ENCODE data around the gene SLX4IP. TPM values are rescaled to one million over a fixed set of nuclear protein-coding genes. Genes with fewer than 3 reads are reported as not detected.

Gene SLX4IP
- total and polyA plus RNA-seq, 2 of the 13 experiments (the other 11 are each of a cell fraction or from before 2014, with no cell fraction given), result 3.6 to 7.3 TPM

DNA sequence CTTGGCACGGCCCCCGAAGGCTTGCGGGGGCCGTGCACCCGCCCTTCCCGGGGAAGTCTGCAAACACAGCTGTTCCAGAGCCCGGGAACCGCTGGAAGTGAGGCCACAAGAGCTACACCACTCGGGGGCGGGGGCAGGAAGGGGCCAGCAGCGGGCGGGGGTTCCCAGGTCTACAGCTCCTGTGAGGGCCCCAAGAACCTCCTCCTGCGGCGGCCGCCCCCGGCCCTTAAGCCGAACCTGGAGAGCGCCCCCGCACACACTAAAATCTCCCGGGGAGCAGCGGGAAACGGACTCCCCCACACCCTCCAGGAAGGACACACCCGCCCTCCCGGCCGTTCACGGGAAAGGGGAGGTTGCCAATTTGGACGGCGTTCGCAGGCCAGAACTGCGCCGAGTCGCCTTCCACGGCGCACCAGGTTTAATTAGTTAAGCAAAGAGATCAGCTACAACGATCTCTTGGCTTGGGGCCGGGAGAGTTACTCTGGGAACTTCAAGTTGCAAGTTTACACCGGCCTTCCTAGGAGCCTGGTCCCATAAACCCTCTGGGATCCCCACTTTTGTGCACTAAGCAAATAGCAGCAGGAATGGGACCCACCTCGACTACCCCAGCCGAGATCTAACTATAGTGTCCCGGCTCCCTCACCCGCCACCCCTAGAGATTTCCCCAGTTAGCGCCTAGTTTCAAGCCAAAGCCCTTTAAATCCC is 237.0 kb downstream of the SLX4IP start (continued):
- TF ChIP-seq, protein P1, sequence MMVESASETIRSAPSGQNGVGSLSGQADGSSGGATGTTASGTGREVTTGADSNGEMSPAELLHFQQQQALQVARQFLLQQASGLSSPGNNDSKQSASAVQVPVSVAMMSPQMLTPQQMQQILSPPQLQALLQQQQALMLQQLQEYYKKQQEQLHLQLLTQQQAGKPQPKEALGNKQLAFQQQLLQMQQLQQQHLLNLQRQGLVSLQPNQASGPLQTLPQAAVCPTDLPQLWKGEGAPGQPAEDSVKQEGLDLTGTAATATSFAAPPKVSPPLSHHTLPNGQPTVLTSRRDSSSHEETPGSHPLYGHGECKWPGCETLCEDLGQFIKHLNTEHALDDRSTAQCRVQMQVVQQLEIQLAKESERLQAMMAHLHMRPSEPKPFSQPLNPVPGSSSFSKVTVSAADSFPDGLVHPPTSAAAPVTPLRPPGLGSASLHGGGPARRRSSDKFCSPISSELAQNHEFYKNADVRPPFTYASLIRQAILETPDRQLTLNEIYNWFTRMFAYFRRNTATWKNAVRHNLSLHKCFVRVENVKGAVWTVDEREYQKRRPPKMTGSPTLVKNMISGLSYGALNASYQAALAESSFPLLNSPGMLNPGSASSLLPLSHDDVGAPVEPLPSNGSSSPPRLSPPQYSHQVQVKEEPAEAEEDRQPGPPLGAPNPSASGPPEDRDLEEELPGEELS (CRISPR knock-in tag; IDR thresholded peaks at IDR 0.05), result no peak; the same call in none of the 2 replicates
- peak; percentile 36; the same call in 1 of the 2 replicates for TF ChIP-seq ZSCAN30 (CRISPR knock-in tag; IDR thresholded peaks at IDR 0.05)
- peak; percentile 83 for TF ChIP-seq GTF3A (CRISPR knock-in tag; conservative IDR thresholded peaks at IDR 0.05)
- TF ChIP-seq TCF12 (IDR thresholded peaks at IDR 0.05), result no peak
- TF ChIP-seq TCF12 (CRISPR knock-in tag; IDR thresholded peaks at IDR 0.05), result no peak
- TF ChIP-seq ATF5 (CRISPR knock-in tag; IDR thresholded peaks at IDR 0.05; ENCODE audit: low read depth), result no peak
- TF ChIP-seq SIX1 (CRISPR knock-in tag; IDR thresholded peaks at IDR 0.05; ENCODE audit: borderline replicate concordance), result no peak
- TF ChIP-seq ZNF549 (CRISPR knock-in tag; IDR thresholded peaks at IDR 0.05), result no peak
- 0 out of 2 replicates have a peak, but pooled peaks have one; percentile 35 for TF ChIP-seq RBFOX2 (IDR thresholded peaks at IDR 0.05; ENCODE audit: low read depth, low read length)
- TF ChIP-seq, protein P2, sequence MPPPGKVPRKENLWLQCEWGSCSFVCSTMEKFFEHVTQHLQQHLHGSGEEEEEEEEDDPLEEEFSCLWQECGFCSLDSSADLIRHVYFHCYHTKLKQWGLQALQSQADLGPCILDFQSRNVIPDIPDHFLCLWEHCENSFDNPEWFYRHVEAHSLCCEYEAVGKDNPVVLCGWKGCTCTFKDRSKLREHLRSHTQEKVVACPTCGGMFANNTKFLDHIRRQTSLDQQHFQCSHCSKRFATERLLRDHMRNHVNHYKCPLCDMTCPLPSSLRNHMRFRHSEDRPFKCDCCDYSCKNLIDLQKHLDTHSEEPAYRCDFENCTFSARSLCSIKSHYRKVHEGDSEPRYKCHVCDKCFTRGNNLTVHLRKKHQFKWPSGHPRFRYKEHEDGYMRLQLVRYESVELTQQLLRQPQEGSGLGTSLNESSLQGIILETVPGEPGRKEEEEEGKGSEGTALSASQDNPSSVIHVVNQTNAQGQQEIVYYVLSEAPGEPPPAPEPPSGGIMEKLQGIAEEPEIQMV (CRISPR knock-in tag; IDR thresholded peaks at IDR 0.05; ENCODE audit: low read depth), result no peak
- peak; percentile 29; the same call in 1 of the 2 replicates for TF ChIP-seq ZNF614 (CRISPR knock-in tag; IDR thresholded peaks at IDR 0.05; ENCODE audit: borderline replicate concordance)
- no peak for TF ChIP-seq RBAK (CRISPR knock-in tag; IDR thresholded peaks at IDR 0.05)
- 0 out of 2 replicates have a peak, but pooled peaks have one; percentile 57 for TF ChIP-seq ZNF839 (CRISPR knock-in tag; IDR thresholded peaks at IDR 0.05; ENCODE audit: borderline replicate concordance)
- TF ChIP-seq, protein P3, sequence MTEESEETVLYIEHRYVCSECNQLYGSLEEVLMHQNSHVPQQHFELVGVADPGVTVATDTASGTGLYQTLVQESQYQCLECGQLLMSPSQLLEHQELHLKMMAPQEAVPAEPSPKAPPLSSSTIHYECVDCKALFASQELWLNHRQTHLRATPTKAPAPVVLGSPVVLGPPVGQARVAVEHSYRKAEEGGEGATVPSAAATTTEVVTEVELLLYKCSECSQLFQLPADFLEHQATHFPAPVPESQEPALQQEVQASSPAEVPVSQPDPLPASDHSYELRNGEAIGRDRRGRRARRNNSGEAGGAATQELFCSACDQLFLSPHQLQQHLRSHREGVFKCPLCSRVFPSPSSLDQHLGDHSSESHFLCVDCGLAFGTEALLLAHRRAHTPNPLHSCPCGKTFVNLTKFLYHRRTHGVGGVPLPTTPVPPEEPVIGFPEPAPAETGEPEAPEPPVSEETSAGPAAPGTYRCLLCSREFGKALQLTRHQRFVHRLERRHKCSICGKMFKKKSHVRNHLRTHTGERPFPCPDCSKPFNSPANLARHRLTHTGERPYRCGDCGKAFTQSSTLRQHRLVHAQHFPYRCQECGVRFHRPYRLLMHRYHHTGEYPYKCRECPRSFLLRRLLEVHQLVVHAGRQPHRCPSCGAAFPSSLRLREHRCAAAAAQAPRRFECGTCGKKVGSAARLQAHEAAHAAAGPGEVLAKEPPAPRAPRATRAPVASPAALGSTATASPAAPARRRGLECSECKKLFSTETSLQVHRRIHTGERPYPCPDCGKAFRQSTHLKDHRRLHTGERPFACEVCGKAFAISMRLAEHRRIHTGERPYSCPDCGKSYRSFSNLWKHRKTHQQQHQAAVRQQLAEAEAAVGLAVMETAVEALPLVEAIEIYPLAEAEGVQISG (CRISPR knock-in tag; IDR thresholded peaks at IDR 0.05), result peak; percentile 11
- TF ChIP-seq ZFY (CRISPR knock-in tag; IDR thresholded peaks at IDR 0.05), result no peak; the same call in 1 of the 2 replicates
- TF ChIP-seq CREB3 (CRISPR knock-in tag; IDR thresholded peaks at IDR 0.05), result no peak
- TF ChIP-seq MED8 (CRISPR knock-in tag; IDR thresholded peaks at IDR 0.05; ENCODE audit: insufficient replicate concordance), result no peak
- TF ChIP-seq TRIM22 (IDR thresholded peaks at IDR 0.05), result no peak
